Measurements from ENCODE around the gene CPNE5.

The CPNE5 gene

GRCh38 chr6:36838896-36839748 lies at the start of gene CPNE5:
CPNE5 (minus strand) TSS chr6:36839444; CDS start chr6:36839377, 67 bp downstream.
- DNase-seq (ENCODE audit: low read depth) = no peak

- DNase-seq (ENCODE audit: low read depth) = no peak
These were observed 48.9 kb upstream of the CPNE5 start for GRCh38 chr6:36888115-36888643.

- no peak for DNase-seq (ENCODE audit: low read depth)
These were observed 47.8 kb upstream of the CPNE5 start for GRCh38 chr6:36886950-36887618.

GRCh38 chr6:36885461-36886401 lies 46.5 kb upstream of the CPNE5 start, which contains the start of gene C6orf89:
C6orf89 (plus strand) TSS chr6:36885952; CDS start chr6:36899445, 13,493 bp downstream.
- peak; percentile 93 for DNase-seq (ENCODE audit: low read depth)

GRCh38 chr6:36884610-36885009 lies 45.4 kb upstream of the CPNE5 start:
- no peak for DNase-seq (ENCODE audit: low read depth)

- no peak for DNase-seq (ENCODE audit: low read depth)
These were observed 36.0 kb upstream of the CPNE5 start for GRCh38 chr6:36875250-36875633.

- peak; percentile 70 for DNase-seq (ENCODE audit: low read depth)
These were observed 35.4 kb upstream of the CPNE5 start, which contains the start of gene PPIL1 for GRCh38 chr6:36874443-36875249. PPIL1 (minus strand) TSS chr6:36874803; CDS start chr6:36874772, 31 bp downstream.

GRCh38 chr6:36873612-36874442 lies 34.6 kb upstream of the CPNE5 start:
- DNase-seq (ENCODE audit: low read depth) = no peak

- no peak for DNase-seq (ENCODE audit: low read depth)
These were observed 33.9 kb upstream of the CPNE5 start for GRCh38 chr6:36873115-36873514.

- DNase-seq (ENCODE audit: low read depth) = no peak
These were observed 32.4 kb upstream of the CPNE5 start for GRCh38 chr6:36871686-36872085.

- DNase-seq (ENCODE audit: low read depth) = no peak
These were observed 28.4 kb upstream of the CPNE5 start for GRCh38 chr6:36867471-36868224.

GRCh38 chr6:36865835-36866234 lies 26.6 kb upstream of the CPNE5 start:
- DNase-seq (ENCODE audit: low read depth) = no peak

- no peak for DNase-seq (ENCODE audit: low read depth)
These were observed 24.7 kb upstream of the CPNE5 start for GRCh38 chr6:36863670-36864540.

GRCh38 chr6:36862848-36863382 lies 23.7 kb upstream of the CPNE5 start:
- no peak for DNase-seq (ENCODE audit: low read depth)

GRCh38 chr6:36862164-36862847 lies 23.1 kb upstream of the CPNE5 start:
- DNase-seq (ENCODE audit: low read depth) = no peak

GRCh38 chr6:36860126-36860525 lies 20.9 kb upstream of the CPNE5 start:
- no peak for DNase-seq (ENCODE audit: low read depth)

- DNase-seq (ENCODE audit: low read depth) = no peak
These were observed 19.2 kb upstream of the CPNE5 start for GRCh38 chr6:36858407-36858981.

Measured in stimulated activated CD8-positive, alpha-beta memory T cell treated with anti-CD3 and anti-CD28 coated beads, Interleukin-12 subunit alpha, Interleukin-12 subunit beta, amount 100 ng/mL, for 4 hours (primary cell).